Measurements from ENCODE around the gene PKP3.
A peak's percentile ranks its signal among the peaks of the same experiment; 100 is the strongest.
"Not testable (repeated sequence)": the region's sequence is repeated elsewhere in the genome, so short reads cannot be mapped to it uniquely, and the experiment has no call there.

PKP3 gene

DNA sequence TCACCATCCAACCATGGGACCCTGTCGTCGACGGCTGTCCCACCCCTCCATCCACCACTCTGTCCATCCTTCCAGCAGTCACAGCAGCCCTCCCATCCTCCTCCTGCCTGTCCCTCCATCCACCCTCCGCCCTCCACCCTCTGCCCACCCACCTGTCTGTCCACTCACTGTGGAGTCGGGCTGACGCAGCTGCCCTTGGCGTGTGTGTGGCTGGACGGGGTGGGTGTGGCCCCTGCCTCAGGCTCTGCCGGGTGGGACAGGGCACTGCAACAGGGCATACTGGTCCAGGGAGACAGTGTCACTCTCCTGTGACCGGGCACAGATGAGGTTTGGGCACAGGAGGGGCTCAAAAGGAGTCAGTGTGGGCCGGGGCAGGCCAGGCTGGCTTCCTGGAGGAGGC lies 1.9 kb downstream of the PKP3 start:
- H3K36me3 Mint-ChIP-seq = no peaks in the 10 kb centered on the region
- H3K27ac Mint-ChIP-seq = no peak overlapping the region
- peaks cover 2% of the 10 kb centered on the region for H3K9me3 Mint-ChIP-seq
- H3K27me3 Mint-ChIP-seq = peaks cover 20% of the 10 kb centered on the region
- ATAC-seq = no peak
- peaks cover 16% of the 10 kb centered on the region for H3K4me1 Mint-ChIP-seq
- H3K4me3 Mint-ChIP-seq = peak overlapping the region; percentile 52

DNA sequence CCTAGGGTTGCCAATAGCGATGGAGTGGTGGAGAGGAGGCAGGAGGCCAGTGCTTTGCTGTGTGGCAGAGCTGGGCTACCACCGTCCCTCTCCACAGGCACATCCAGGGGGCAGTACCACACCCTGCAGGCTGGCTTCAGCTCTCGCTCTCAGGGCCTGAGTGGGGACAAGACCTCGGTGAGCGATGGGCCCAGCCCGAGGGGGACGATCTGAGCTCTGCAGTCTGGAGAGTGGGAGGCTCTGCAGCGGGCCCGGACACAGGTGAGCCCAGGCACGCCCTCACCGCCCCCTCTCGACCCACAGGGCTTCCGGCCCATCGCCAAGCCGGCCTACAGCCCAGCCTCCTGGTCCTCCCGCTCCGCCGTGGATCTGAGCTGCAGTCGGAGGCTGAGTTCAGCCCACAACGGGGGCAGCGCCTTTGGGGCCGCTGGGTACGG lies 2.5 kb downstream of the PKP3 start:
- peak; percentile 41 for ATAC-seq
- Mint-ChIP-seq H3K4me3 (peak overlapping the region; percentile 52), H3K27me3 (peaks cover 20% of the 10 kb centered on the region), H3K9me3 (peaks cover 2% of the 10 kb centered on the region), H3K4me1 (peaks cover 16% of the 10 kb centered on the region), H3K27ac (no peak overlapping the region), H3K36me3 (no peaks in the 10 kb centered on the region)

DNA sequence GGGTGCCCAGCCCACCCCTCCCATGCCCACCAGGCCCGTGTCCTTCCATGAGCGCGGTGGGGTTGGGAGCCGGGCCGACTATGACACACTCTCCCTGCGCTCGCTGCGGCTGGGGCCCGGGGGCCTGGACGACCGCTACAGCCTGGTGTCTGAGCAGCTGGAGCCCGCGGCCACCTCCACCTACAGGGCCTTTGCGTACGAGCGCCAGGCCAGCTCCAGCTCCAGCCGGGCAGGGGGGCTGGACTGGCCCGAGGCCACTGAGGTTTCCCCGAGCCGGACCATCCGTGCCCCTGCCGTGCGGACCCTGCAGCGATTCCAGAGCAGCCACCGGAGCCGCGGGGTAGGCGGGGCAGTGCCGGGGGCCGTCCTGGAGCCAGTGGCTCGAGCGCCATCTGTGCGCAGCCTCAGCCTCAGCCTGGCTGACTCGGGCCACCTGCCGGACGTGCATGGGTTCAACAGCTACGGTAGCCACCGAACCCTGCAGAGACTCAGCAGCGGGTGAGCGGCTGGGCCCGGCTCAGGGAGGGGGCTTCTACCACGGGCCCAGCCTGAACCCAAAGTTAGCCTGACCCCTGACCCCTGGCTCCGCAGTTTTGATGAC lies 3.0 kb downstream of the PKP3 start:
- no peak overlapping the region for H3K27ac Mint-ChIP-seq
- peaks cover 16% of the 10 kb centered on the region for H3K4me1 Mint-ChIP-seq
- H3K4me3 Mint-ChIP-seq = peak overlapping the region; percentile 52

DNA sequence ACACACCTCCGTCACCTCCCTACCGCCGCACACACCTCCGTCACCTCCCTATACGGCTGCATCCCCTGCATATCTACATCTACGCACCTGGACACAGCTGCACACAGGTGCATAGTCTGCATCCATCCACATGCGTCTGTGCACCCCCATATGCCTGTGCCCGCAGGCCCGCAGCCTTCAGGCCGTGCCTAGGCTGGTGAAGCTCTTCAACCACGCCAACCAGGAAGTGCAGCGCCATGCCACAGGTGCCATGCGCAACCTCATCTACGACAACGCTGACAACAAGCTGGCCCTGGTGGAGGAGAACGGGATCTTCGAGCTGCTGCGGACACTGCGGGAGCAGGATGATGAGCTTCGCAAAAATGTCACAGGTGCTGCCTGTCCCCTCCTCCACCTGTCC lies 4.8 kb downstream of the PKP3 start:
- H3K9me3 Mint-ChIP-seq = peaks cover 2% of the 10 kb centered on the region
- peak overlapping the region; percentile 29 for H3K4me3 Mint-ChIP-seq
- ATAC-seq = no peak
- H3K27me3 Mint-ChIP-seq = peaks cover 20% of the 10 kb centered on the region
- no peak overlapping the region for H3K27ac Mint-ChIP-seq
- H3K36me3 Mint-ChIP-seq = no peaks in the 10 kb centered on the region
- H3K4me1 Mint-ChIP-seq = peaks cover 16% of the 10 kb centered on the region

More for the DNA sequence above, 3.0 kb downstream of the PKP3 start:
- no peaks in the 10 kb centered on the region for H3K36me3 Mint-ChIP-seq
- peak; percentile 80 for ATAC-seq
- peaks cover 20% of the 10 kb centered on the region for H3K27me3 Mint-ChIP-seq
- H3K9me3 Mint-ChIP-seq = peaks cover 2% of the 10 kb centered on the region

DNA sequence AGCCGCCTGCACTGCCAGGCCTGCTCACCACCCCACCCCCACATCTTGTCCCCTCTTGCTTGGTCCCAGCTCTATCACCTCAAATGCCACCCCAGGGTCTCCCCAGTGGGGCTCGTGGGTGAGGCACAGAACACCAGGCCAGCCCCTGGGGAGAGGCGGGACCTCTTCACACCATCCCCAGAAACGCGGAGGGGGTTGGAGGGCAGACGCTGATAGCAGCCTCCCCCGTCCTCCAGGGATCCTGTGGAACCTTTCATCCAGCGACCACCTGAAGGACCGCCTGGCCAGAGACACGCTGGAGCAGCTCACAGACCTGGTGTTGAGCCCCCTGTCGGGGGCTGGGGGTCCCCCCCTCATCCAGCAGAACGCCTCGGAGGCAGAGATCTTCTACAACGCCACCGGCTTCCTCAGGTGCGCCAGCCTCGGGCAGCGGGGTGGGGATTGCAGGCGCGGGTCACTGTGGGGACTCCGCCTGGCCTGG lies 5.8 kb downstream of the PKP3 start:
- peaks cover 16% of the 10 kb centered on the region for H3K4me1 Mint-ChIP-seq
- peaks cover 15% of the 10 kb centered on the region for H3K27me3 Mint-ChIP-seq
- no peak overlapping the region for H3K4me3 Mint-ChIP-seq
- H3K27ac Mint-ChIP-seq = no peak overlapping the region
- H3K9me3 Mint-ChIP-seq = peaks cover 2% of the 10 kb centered on the region
- ATAC-seq = no peak
- no peaks in the 10 kb centered on the region for H3K36me3 Mint-ChIP-seq

DNA sequence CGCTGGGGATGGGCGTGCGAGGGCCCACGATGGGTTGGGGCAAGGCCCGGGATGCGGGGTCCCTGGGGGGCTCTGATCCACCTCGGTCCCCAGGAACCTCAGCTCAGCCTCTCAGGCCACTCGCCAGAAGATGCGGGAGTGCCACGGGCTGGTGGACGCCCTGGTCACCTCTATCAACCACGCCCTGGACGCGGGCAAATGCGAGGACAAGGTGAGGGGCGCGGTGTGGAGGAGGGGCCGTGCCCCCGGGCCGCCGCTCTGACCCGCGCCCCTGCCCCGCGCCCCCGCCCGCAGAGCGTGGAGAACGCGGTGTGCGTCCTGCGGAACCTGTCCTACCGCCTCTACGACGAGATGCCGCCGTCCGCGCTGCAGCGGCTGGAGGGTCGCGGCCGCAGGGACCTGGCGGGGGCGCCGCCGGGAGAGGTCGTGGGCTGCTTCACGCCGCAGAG lies 6.3 kb downstream of the PKP3 start:
- Mint-ChIP-seq H3K9me3 (peaks cover 2% of the 10 kb centered on the region), H3K27ac (no peak overlapping the region), H3K27me3 (peaks cover 12% of the 10 kb centered on the region), H3K4me1 (peaks cover 19% of the 10 kb centered on the region), H3K4me3 (no peak overlapping the region), H3K36me3 (no peaks in the 10 kb centered on the region)
- peak; percentile 1 for ATAC-seq

DNA sequence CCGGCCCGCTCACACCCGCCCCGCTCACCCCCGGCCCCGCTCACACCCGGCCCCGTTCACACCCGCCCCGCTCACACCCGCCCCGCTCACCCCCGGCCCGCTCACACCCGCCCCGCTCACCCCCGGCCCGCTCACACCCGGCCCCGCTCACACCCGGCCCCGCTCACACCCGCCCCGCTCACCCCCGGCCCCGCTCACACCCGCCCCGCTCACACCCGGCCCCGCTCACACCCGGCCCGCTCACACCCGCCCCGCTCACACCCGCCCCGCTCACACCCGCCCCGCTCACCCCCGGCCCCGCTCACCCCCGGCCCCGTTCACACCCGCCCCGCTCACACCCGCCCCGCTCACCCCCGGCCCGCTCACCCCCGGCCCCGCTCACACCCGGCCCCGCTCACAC lies 7.2 kb downstream of the PKP3 start:
- not testable (repeated sequence) for ATAC-seq, H3K36me3 Mint-ChIP-seq, H3K27ac Mint-ChIP-seq, H3K9me3 Mint-ChIP-seq, H3K4me3 Mint-ChIP-seq
- Mint-ChIP-seq H3K27me3 (peaks cover 12% of the 10 kb centered on the region), H3K4me1 (peaks cover 20% of the 10 kb centered on the region)

DNA sequence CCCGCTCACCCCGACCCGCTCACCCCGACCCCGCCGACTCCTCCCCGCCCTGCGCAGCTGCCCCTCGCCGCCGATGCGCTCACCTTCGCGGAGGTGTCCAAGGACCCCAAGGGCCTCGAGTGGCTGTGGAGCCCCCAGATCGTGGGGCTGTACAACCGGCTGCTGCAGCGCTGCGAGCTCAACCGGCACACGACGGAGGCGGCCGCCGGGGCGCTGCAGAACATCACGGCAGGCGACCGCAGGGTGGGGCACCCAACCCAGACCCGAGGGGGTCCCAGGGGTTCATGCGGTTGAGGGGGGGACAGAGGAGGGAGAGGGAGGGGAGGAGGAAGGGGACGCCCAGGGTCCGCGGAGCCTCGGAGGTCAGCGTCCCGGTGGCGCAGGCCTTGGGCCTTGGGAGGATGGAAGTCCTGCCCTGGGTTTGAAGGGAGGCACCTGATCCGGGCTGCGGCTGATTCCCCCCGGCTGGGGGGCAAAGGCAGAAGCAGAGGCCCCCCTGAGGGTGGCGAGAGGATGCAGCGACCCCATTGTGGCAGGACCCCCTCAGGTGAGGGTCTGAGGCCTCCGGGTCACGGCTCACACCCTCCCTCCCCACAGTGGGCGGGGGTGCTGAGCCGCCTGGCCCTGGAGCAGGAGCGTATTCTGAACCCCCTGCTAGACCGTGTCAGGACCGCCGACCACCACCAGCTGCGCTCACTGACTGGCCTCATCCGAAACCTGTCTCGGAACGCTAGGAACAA lies 9.2 kb downstream of the PKP3 start:
- peaks cover 12% of the 10 kb centered on the region for H3K27me3 Mint-ChIP-seq
- H3K36me3 Mint-ChIP-seq = no peaks in the 10 kb centered on the region
- H3K9me3 Mint-ChIP-seq = peaks cover 2% of the 10 kb centered on the region
- no peak overlapping the region for H3K27ac Mint-ChIP-seq
- no peak overlapping the region for H3K4me3 Mint-ChIP-seq
- peaks cover 22% of the 10 kb centered on the region for H3K4me1 Mint-ChIP-seq
- ATAC-seq = no peak

DNA sequence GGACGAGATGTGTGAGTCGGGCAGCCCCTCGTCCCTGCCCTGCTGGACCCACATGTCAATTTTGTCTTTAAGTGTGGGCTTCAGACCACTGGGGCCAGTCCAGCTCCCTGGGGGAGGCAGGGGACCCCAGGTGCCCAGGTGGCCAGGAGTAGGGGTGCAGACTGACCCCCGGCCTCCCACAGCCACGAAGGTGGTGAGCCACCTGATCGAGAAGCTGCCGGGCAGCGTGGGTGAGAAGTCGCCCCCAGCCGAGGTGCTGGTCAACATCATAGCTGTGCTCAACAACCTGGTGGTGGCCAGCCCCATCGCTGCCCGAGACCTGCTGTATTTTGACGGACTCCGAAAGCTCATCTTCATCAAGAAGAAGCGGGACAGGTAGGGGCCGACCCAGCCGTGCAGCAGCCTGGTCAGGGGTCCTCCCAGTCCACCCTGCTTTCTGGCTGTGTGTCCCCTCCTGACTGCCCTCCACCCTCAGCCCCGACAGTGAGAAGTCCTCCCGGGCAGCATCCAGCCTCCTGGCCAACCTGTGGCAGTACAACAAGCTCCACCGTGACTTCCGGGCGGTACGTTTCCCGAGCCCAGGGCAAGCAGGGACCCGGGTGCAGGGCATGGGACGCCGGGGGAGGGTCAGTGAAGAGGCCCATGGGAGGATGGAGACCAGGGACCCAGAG lies 9.9 kb downstream of the PKP3 start:
- ATAC-seq = no peak
- Mint-ChIP-seq H3K27me3 (peaks cover 12% of the 10 kb centered on the region), H3K4me3 (no peak overlapping the region), H3K27ac (no peak overlapping the region), H3K36me3 (no peaks in the 10 kb centered on the region), H3K4me1 (peaks cover 18% of the 10 kb centered on the region), H3K9me3 (no peaks in the 10 kb centered on the region)

DNA sequence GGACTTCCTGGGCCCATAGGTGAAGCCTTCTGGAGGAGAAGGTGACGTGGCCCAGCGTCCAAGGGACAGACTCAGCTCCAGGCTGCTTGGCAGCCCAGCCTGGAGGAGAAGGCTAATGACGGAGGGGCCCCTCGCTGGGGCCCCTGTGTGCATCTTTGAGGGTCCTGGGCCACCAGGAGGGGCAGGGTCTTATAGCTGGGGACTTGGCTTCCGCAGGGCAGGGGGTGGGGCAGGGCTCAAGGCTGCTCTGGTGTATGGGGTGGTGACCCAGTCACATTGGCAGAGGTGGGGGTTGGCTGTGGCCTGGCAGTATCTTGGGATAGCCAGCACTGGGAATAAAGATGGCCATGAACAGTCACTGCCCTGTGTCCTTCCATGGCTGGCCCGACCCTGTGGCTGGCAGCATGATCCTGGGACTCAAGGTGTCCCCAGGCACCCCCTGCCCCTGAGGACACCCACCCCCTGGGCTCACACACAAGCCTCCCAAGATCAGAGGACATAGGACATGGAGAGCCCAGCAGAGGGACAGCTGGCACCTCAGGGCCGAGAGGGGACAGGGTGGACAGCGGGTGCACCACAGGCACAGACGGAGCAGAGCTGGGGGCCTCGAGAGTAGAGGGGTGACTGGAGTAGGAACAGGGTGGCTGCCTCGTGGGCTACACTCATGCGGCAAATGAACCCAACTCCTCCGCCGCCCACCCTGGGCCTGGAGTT lies 10.7 kb downstream of the PKP3 start:
- no peak for ATAC-seq
- H3K4me1 Mint-ChIP-seq = peaks cover 13% of the 10 kb centered on the region
- no peaks in the 10 kb centered on the region for H3K36me3 Mint-ChIP-seq
- no peaks in the 10 kb centered on the region for H3K9me3 Mint-ChIP-seq
- no peak overlapping the region for H3K4me3 Mint-ChIP-seq
- H3K27me3 Mint-ChIP-seq = peaks cover 4% of the 10 kb centered on the region
- peak overlapping the region; percentile 29 for H3K27ac Mint-ChIP-seq

DNA sequence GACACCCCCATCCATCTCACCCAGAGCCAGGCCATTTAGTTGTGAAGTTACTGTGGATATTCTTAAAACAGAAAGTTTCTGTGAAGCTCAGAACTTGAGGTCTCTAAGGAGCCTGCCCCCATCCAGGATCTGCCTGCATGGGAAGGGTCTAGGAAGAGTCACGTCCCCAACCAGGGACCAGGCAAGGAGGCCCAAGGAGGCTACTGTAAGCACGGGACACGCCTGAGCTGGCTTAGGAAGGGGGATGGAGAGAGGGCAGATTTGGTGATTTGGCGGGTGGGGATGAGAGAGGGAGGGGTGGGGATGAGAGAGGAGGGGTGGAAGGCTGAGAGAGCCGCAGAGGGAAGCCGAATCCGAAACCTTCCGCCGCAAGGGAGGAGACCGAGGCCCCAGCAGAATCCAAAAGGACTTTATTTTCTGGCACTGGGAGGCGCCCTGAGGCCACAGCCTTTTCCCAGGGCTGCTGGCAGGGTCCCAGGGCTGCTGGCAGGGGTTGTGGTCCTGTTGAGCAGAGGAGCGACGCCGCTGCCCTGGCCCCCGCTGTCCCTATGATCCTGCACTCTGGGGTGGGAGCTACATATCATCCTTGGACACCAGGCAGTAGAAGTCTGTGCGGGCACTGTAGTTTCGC lies 11.4 kb downstream of the PKP3 start:
- H3K27ac Mint-ChIP-seq = peak overlapping the region; percentile 29

DNA sequence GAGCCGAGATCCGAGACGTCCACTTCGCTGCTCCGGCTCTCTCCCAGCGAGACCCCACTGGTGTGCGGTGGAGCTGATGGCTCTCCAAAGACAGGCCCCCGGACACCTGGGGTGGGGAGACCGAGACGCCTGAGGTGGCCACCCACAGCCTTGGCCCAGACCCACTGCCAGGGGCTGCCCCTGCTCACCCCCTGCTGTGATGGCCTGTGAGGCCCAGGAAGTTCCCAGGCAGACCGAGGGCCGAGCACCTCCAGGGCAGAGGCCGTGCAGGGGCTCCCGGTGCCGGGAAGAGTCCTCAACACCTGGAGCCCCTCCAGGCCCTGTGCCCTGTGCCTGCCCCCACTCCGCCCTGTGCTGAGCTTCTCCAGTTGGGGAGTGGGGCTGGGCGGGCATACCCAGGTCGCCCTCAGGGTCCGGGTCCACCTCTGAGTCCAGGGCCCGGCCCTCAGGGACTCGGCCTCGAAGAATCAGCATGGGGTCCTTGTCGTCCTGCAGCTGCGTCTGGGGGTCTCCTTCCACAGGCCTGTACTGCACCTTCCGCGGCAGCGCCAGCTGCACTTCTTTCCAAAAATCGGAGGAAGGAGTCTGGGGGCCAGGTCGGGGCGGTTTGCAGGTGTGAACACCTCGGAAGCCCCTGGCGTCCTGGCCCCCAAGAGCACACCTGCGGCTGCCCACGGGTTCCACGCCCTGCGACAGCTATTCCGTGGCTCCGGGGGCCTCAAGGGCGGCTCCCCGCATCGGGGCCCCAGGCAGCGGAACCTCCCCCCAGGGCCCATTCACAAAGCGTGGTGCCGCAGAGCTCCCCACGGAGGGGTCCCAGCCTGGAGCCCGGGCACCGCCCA lies 12.2 kb downstream of the PKP3 start:
- Mint-ChIP-seq H3K4me3 (peak overlapping the region; percentile 75), H3K9me3 (no peaks in the 10 kb centered on the region), H3K36me3 (no peaks in the 10 kb centered on the region), H3K27me3 (no peaks in the 10 kb centered on the region), H3K4me1 (peaks cover 11% of the 10 kb centered on the region), H3K27ac (no peak overlapping the region)
- no peak for ATAC-seq

More for the DNA sequence above, 11.4 kb downstream of the PKP3 start:
- H3K4me3 Mint-ChIP-seq = peak overlapping the region; percentile 69
- H3K27me3 Mint-ChIP-seq = no peaks in the 10 kb centered on the region
- no peak for ATAC-seq
- H3K36me3 Mint-ChIP-seq = no peaks in the 10 kb centered on the region
- no peaks in the 10 kb centered on the region for H3K9me3 Mint-ChIP-seq
- H3K4me1 Mint-ChIP-seq = peaks cover 11% of the 10 kb centered on the region

DNA sequence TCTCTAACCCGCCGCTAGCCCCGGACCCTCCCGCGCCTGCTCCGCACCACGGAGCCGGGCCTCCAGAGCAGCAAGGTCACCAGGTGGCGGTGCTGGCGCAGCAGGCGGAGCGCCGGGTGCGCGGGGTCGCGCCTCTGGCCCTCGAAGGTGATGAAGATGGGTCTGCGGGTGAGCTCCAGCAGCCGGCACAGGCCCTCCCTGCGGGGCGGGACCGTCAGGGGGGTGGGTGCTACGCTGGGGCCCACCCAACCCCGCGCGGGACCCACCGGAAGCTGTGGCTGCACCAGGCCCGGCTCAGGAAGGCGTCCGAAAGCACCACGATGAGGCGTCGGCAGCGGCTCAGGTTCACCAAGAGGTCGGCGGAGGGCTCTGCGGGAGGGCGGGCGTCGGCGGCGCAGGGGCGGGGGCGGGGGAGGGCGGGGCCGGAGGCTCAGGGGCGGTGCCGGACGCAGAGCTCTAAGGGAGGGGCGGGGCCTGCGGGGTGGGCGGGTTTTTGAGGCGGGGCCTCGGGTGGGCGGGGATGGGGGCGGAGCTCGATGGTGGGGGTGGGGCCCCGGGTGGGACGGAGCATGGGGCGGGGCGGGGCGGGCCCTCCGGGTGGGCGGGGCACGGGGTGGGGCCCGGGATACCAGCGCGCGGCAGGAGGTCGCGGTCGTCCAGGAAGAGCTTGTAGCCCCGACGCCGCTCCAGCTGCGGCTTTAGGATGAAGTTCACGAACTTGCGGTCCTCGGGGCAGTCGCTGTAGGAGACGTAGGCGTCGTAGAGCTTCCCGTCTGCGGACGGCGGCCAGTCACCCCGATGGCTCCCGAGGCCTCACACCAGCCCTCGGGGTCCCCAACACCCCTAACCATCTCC lies 13.0 kb downstream of the PKP3 start:
- peak; percentile 82 for ATAC-seq
- Mint-ChIP-seq H3K36me3 (no peaks in the 10 kb centered on the region), H3K9me3 (no peaks in the 10 kb centered on the region), H3K27me3 (no peaks in the 10 kb centered on the region), H3K4me3 (peak overlapping the region; percentile 75), H3K27ac (no peak overlapping the region), H3K4me1 (peaks cover 11% of the 10 kb centered on the region)
